NCI-H2171 treated with DMSO at 0.1 percent for 48 hours (cell line): Measurements from ENCODE around the gene IGSF9.
A peak's percentile ranks its signal among the peaks of the same experiment; 100 is the strongest.

ENCODE experiments used
- DNase-seq: peaks from one replicate; lab custom pipeline; 2025; lab: John Stamatoyannopoulos, UW

IGSF9 gene

DNA sequence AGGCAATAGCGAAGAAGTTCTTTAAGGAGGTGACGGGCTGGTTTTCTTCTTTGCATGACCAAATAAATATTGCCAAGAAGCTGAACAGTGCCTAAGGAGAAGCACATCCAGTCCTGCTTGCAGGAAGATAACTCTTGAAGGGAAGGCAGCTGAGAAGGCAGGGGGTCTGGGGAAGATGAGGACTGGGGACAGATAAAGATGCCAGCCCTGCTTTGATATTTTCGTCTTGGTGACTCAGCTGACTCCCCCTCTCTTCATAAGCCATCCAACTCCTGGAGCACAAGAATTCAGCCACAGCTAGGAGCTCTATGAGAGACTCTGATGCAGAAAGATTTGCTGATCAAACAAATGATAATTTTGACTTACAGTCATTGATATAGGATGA lies 48.9 kb downstream of the IGSF9 start:
- DNase-seq, result no peak

- no peak for DNase-seq
Measured at GRCh38 chr1:159895836-159896545, 49.4 kb downstream of the IGSF9 start.

- DNase-seq, result peak; percentile 77
Measured at GRCh38 chr1:159895286-159895685, 50.1 kb downstream of the IGSF9 start.

GRCh38 chr1:159892944-159893343 lies 52.5 kb downstream of the IGSF9 start:
- DNase-seq, result no peak

DNA sequence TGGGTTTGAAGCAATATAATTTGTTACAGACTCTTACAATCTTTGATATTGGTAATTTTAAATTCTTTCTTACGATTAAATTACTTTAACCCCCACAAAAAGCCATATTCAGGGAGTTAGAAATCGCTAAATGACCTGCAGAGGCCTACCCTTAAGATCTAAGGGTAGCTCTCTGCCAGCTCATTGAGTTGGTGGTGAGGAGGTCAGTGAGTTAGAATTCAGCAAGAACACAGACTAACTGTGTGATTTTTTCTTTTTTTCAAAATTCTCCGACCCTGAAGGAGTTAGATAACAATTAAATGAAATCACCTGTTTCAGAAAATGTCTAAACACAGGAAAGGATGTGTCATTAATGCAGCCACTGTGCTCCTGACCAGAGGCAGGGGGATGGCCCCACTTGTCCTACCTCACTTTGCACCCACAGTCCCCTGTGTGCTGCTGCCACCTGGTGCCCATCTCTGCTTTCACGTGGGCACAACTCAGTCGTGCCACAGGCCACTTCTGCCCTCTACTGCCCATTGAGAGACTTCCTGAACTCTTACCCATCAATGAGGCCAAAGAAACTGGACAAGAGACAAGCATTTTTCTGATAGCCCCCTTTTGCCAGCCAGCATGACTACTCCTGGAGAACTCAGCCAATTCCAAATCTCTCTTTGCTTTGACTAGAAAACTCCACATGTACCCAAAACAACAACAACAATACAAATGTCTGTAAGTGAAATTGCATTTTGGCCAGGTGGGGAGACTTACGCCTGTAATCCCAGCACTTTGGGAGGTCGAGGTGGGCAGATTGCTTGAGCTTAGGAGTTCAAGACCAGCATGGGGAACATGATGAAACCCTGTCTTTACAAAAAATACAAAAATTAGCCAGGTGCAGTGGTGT lies 53.9 kb downstream of the IGSF9 start:
- DNase-seq, result peak; percentile 75

DNA sequence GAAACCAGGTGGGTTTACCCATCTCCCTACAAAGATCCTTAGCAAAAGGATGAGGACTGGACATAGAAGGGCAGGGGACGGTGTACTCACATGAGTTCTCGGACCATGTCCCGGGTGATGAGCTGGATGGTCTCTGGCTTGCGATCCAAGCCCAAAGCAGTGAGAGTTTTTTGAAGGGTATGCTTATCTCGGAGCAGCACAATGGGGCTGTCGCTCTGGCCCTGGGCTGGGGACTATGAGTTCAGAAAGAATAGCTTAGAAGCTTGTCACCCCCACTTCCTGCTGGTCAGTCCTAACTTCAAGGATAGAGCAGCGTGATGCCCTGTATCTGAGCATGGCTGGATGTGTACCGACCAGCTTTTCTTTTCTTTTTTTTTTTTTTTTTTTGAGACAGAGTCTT lies 55.0 kb downstream of the IGSF9 start:
- DNase-seq, result no peak

DNA sequence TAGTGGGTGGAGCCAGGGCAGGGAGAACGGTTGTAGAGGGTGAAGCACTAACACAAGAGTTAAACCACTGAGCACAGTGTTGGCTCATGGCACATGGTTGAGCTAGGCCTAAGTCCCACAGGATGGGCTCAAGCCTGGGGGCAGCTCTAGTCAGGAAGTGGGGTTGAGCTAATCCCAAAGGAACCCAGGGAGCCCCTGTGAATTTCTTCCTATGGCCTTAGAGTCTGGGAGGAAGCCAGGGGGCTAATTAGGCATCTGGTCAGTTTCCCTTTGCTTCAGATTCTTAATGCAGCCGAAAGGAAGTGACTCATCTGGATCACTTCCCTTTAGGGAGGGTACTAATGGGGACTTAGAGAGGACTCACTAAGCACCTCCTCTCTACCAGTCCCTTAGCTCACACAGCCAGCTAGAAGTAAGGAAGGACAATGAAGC lies 55.6 kb downstream of the IGSF9 start:
- DNase-seq, result no peak

- no peak for DNase-seq
Measured at GRCh38 chr1:159889202-159889601, 56.2 kb downstream of the IGSF9 start.

DNA sequence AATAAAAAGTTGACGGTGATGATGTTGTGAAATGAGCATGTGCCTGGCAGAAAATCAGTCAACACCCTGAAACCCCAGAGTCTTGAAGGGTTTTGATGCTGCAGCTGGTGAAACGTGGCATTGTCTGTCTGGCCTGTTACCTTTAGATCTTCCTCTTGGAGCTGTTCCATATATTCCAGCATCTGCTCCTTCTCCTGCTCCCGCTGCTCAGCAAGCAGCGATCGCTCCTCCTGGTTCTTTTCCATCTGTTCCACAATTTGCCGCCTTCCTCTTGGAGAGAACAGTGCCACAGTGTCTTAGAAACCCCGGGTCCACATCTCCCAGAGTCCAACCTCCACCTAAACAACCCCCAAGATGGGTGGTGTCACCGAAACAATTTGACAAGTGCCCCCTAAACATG lies 61.1 kb downstream of the IGSF9 start:
- DNase-seq, result peak; percentile 88

DNA sequence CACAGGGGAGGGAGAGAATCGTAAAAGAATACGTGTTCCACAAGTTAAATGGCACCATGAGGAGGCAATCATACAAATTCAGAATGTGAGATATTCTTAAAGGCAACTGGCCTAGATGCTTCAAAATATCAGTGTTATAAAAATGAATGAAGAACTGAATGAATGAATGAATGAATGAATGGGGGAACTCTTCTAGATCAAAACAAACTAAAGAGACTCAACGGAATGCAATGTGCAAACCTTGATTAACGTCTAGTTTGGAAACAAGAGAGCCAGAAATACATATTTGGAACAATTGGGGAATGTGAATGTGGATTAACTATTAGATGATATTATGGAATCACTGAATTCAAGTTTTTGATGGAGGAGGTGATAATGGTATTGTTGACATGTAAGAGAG lies 62.3 kb downstream of the IGSF9 start:
- DNase-seq, result no peak

DNA sequence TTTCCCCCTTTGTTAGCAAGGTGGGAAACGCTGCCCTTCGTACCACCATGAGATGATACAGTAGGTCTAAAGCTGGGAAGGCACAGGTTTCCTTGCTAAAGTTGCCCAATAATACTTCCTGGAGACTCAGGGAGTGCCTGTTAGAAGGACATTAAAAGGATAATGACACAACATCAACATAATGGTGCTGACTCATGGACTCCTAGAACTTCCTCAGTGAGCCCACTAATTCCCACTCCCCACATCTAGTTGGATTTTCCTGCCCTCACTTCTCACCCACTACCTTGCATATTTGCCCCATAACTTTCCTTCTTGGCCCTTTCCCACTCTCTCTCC lies 62.9 kb downstream of the IGSF9 start:
- no peak for DNase-seq

GRCh38 chr1:159881622-159882526 lies 63.5 kb downstream of the IGSF9 start:
- peak; percentile 97 for DNase-seq

DNA sequence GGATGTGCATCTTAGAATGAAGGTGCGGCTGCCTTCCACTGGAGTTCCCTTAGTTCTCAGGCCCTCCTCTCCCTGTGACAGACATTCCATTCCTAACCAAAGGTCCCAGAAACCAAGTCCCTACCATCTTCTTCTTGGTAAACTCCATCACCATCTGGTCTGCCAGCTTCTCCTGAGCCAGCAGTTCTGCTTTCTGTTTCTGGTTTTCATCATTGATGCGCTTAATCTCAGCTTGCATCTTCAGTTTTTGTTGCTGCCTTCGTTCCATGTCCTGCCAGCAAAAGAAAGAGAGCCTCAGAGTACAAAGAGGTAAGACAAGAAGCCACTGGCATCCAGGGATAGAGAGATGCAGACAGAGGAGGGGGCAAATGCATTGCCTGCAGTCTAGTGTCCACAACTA lies 65.0 kb downstream of the IGSF9 start:
- DNase-seq, result no peak

- no peak for DNase-seq
Measured at GRCh38 chr1:159879977-159880376, 65.4 kb downstream of the IGSF9 start.

- DNase-seq, result no peak
Measured at GRCh38 chr1:159879136-159879535, 66.3 kb downstream of the IGSF9 start.

DNA sequence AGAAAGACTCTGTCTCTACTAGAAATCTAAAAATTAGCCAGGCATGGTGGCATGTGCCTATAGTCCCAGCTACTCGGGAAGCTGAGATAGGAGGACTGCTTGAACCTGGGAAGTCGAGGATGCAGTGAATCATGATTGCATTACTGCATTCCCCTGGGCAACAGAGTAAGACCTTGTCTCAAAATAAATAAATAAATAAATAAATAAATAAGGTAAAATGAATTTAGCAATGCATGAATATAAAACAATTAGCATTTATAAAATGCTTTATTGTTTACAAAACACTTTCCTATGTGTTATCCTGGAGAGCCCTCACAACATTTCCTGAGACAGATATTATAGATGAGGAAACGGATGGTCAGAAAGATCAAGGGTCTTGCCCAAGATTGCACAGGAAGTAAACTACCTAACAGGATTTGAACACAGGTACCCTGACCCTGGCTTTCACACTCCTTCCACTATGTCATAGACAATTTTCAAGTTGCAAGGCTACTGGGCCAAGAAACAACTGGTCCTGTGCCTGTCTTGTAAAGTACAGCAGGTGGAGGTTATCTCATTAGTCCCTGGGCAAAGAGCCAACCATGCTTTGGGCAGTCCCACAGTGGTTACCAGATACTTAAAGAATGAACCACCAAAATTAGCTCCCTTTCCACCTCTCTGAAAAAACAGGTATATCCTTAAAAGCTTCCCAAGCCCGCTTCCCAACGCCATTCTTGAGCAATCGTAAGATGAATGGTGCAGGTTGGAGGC lies 67.5 kb downstream of the IGSF9 start:
- peak; percentile 51 for DNase-seq
